HepG2 (cell line): ENCODE results near the gene ZNF12. TPM values are rescaled to one million over a fixed set of nuclear protein-coding genes. Genes with fewer than 3 reads are reported as not detected.

Experiments
- CBX5 ChIP-seq: sonication (generic); formaldehyde crosslinking; IDR thresholded peaks from 2 replicates; pipeline ENCODE4 v1.4.0; 2020; ENCODE audit warnings: missing genetic modification reagents, borderline replicate concordance
- ETS1 ChIP-seq: sonication (generic); formaldehyde crosslinking; IDR thresholded peaks from 2 replicates; pipeline ENCODE4 v1.4.0; 2020; ENCODE audit warnings: missing genetic modification reagents
- GFI1 ChIP-seq: sonication (generic); formaldehyde crosslinking; IDR thresholded peaks from 2 replicates; pipeline ENCODE4 v1.5.0; 2020; ENCODE audit warnings: missing genetic modification reagents, mild to moderate bottlenecking, borderline replicate concordance
- IRF9 ChIP-seq: sonication (generic); formaldehyde crosslinking; IDR thresholded peaks from 2 replicates; pipeline ENCODE4 v1.8.0; 2022; ENCODE audit warnings: missing genetic modification reagents, mild to moderate bottlenecking, borderline replicate concordance
- MATR3 ChIP-seq: sonication (generic); formaldehyde crosslinking; IDR thresholded peaks from 2 replicates; pipeline ENCODE4 v1.4.0; 2020; ENCODE audit warnings: missing genetic modification reagents
- NCOR1 ChIP-seq: fragments of 200-600 bp; sonication (generic); IDR thresholded peaks from 2 replicates; pipeline ENCODE4 v1.7.0; 2017; ENCODE audit warnings: antibody characterized with exemption, low read length, borderline replicate concordance
- POLR2G ChIP-seq: fragments of 200-400 bp; formaldehyde crosslinking; IDR thresholded peaks from 2 replicates; pipeline ENCODE4 v1.6.1; 2018; ENCODE audit warnings: mild to moderate bottlenecking, low read depth, low read length, moderate library complexity
- THRA ChIP-seq: sonication (generic); formaldehyde crosslinking; IDR thresholded peaks from 2 replicates; pipeline ENCODE4 v1.4.0; 2020; ENCODE audit warnings: missing genetic modification reagents, borderline replicate concordance
- ZBTB25 ChIP-seq: IDR thresholded peaks from 2 replicates; pipeline ENCODE4 v1.6.1; 2018; ENCODE audit warnings: missing genetic modification reagents
- ZBTB26 ChIP-seq: IDR thresholded peaks from 2 replicates; pipeline ENCODE4 v1.6.1; 2016; ENCODE audit warnings: missing compliant biosample characterization, missing genetic modification reagents, borderline replicate concordance
- ZMAT3 ChIP-seq: sonication (generic); formaldehyde crosslinking; conservative IDR thresholded peaks from 2 replicates; pipeline ENCODE4 v1.7.0; 2021; ENCODE audit warnings: missing genetic modification reagents
- ZNF10 ChIP-seq: sonication (generic); formaldehyde crosslinking; IDR thresholded peaks from 2 replicates; pipeline ENCODE4 v1.4.0; 2020; ENCODE audit warnings: mild to moderate bottlenecking, low read depth, missing genetic modification reagents, borderline replicate concordance
- ZNF512B ChIP-seq: sonication (generic); formaldehyde crosslinking; IDR thresholded peaks from 2 replicates; pipeline ENCODE4 v1.5.1; 2020; ENCODE audit warnings: missing genetic modification reagents, mild to moderate bottlenecking, borderline replicate concordance
- ZNF652 ChIP-seq: IDR thresholded peaks from 2 replicates; pipeline ENCODE4 v1.6.1; 2016; ENCODE audit warnings: low read depth, borderline replicate concordance
- ZNF670 ChIP-seq: sonication (generic); formaldehyde crosslinking; IDR thresholded peaks from 2 replicates; pipeline ENCODE4 v1.8.0; 2022; ENCODE audit warnings: mild to moderate bottlenecking, missing genetic modification reagents, borderline replicate concordance
- ZNF800 ChIP-seq: sonication (generic); formaldehyde crosslinking; IDR thresholded peaks from 2 replicates; pipeline ENCODE4 v1.4.0; 2020; ENCODE audit warnings: missing genetic modification reagents
- polyA plus RNA-seq, 8 experiments: library from polyadenylated mRNA; depleted of rRNA in 3 of 8; stranded (reverse) in 7 of 8; unstranded in 1 of 8; fragments of >200 nt; fragmentation: Illumina TruSeq in 4 of 8; extraction: Trizol in 4 of 8; gene quantifications; 2 replicates each; pipeline versions ENCODE4 v1.2.1 to v1.2.3, GENCODE V29; 2011 to 2016; ENCODE audit warnings: low read depth in 4 of 8, missing spikeins in 1 of 8, mixed read lengths in 1 of 8; ENCODE audit not compliant: insufficient read depth in 1 of 8
- total RNA-seq, 5 experiments: library from RNA; depleted of rRNA; stranded (reverse); fragments of >200 nt; fragmentation: Illumina TruSeq; extraction: Trizol; gene quantifications; 2 replicates each; pipeline ENCODE4 v1.2.3, GENCODE V29; 2016; ENCODE audit warnings: low read depth in 1 of 5

The ZNF12 gene
- total and polyA plus RNA-seq, 2 of the 13 experiments (the other 11 are each of a cell fraction or from before 2014, with no cell fraction given), result 21.4 to 22.8 TPM

GRCh38 chr7:6729492-6730342, 23.0 kb upstream of the ZNF12 start (continued):
- TF ChIP-seq ZNF512B (CRISPR knock-in tag) (no peak), ZNF10 (CRISPR knock-in tag) (no peak), ZMAT3 (CRISPR knock-in tag) (peak; percentile 81), MATR3 (CRISPR knock-in tag) (no peak), ZNF670 (CRISPR knock-in tag) (no peak), ETS1 (CRISPR knock-in tag) (no peak), NCOR1 (peak; percentile 33; the same call in 1 of the 2 replicates), ZNF652 (CRISPR knock-in tag) (no peak; the same call in 1 of the 2 replicates), ZBTB25 (CRISPR knock-in tag) (no peak), POLR2G (peak; percentile 92), ZNF800 (CRISPR knock-in tag) (peak; percentile 62; the same call in 1 of the 2 replicates), IRF9 (no peak), THRA (CRISPR knock-in tag) (peak; percentile 99), GFI1 (CRISPR knock-in tag) (0 out of 2 replicates have a peak, but pooled peaks have one; percentile 9), CBX5 (CRISPR knock-in tag) (peak; percentile 72), ZBTB26 (CRISPR knock-in tag) (no peak)
